IPS-18c (cell line): Measurements from ENCODE around the gene ZBTB45.

ENCODE experiments used
- H3K4me3 ChIP-seq: 2 replicates; pipeline ENCODE4 v1.7.0; 2013; ENCODE audit warnings: low read depth, mild to moderate bottlenecking, low read length, moderate library complexity; ENCODE audit not compliant: insufficient read depth
- H3K9me3 ChIP-seq: one replicate; pipeline ENCODE4 v1.6.1; 2013; ENCODE audit warnings: mild to moderate bottlenecking, low read length, moderate library complexity; ENCODE audit not compliant: control insufficient read depth, insufficient read depth

Gene ZBTB45

DNA sequence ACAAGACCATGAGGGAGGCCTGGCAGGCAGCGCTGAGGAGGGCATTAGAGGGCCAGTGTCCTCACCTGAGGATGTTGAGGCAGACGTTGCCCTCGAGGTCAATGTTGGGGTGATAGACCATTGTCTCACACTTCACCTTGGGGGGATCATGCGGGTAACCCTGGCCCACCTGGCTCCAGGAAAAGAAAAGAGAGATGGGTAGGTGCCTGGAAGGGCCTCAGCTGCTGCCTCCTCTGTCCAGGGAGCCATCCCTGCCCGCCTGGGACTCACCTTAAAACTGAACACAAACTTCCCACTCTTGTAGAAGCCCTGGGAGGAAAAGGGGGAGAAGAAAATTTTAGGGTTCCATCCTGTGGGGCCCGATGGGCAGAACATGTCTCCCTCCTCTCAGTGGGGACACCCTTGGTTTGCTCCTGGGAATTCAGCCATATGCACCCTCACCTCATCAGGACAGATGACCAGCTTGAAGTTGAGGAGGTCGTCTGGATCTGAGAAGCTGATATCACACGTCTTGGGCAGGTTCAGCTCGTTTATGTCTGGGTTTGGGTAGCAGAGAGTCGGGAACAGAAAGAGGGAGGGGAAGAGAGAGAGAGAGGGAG is 37.1 kb upstream of the ZBTB45 start:
- peak overlapping the region; percentile 88 for H3K4me3 ChIP-seq
- H3K9me3 ChIP-seq = no peaks in the 10 kb centered on the region

DNA sequence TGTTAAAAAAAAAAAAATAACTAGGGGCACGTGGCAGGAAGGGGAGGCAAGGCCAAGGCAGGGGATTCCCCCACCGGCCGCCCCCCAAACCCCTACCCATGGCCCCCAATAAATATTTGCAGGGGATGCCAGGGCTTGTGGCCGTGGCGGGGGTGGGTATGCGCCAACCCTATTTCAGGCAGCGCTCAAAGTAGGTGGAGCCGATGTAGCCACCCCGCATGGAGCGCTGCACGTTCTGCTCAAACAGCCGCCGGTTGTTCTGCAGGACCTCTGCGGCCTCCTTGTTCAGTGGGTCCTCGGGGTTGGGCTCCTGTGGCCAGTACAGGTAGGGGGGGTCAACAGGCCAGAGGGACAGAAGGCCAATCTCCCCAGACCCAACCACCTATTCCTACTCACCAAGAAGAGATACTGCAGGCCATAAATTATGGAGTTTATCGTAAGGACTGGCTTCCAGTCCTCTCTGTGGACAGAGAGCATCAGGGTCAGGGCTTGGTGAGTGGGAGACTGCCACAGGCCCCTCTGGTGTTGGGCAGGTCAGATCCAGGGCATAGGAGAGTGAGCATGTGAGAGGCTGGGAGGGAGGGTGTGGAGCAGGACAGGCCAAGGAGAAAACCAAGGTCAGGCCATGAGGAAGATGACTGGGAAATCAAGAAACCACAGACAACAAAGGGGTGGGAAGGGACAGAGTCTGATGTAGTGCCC is 36.5 kb upstream of the ZBTB45 start:
- Histone ChIP-seq H3K4me3 (no peak overlapping the region), H3K9me3 (no peaks in the 10 kb centered on the region)

DNA sequence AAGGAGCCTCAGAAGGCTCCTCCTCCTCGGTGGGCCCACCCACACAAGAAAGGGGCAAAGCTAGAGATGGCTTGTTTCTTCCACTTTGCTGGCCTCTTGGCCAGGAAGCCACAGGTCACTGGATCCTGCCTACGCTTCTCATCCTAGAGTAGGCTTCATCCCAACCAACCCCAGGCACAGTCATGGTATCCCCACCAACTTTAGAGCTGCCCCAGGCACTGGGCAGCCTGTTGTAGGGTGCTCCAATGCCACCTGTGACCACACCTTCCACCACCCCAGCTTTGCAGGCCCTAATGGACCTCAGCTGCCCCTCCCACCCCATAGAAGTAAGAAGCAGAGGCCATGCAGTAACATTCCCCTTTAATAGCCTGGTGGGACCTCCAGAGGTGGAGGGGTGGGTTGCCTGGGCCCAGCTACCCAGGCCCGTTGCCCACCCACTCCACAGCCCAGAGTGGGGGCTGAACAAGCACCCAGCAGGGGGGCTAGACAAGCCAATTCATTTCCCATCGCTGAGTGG is 35.8 kb upstream of the ZBTB45 start:
- no peaks in the 10 kb centered on the region for H3K9me3 ChIP-seq
- peak overlapping the region; percentile 80 for H3K4me3 ChIP-seq

DNA sequence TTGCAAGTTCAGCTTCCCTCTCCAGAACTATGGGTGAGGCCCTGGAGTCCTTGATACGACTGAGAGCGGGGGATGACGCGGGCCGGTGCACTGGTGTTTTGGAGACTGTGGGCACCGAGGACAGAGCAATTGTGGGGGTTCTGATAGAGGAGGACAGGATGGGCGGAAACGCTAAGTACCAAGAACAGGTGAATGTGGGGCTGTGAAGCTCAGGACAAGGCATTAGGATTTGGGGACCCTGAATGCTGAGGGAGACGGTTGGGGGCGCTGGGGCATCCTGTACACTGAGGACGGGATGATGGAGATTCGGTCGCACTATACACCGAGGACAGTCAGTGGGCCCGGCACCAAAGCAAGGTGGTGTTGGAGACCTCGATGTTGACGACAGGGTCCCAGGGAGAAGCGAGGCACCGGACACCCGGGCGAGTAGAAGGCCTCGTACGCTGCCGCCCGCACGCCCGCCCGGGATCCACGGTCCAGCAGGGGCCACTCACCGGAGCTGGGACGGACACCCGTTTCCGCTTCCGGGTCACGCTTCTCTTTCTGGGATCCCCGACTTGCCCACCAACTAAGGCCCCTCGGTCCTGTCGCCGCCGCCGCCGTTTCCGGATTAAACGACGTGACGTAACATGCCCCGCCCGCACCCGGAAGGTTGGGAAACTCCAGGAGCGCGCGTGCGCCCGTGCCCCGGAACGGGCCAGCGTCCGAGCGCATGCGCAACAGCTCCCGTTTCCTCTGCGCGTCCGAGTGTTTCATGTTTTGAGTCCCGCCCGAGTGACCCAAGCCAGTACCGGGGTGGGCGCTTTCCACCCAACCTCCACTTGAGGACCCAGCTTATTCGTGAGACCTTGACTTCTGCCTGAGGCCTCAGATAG is 35.1 kb upstream of the ZBTB45 start, which contains the start of gene CHMP2A:
TSS of gene CHMP2A (minus strand) at position 612 of the 875 bp plus-strand sequence. CDS start 893 bp downstream, outside the sequence.
- peak within 1 kb of the TSS; percentile 80 for H3K4me3 ChIP-seq
- H3K9me3 ChIP-seq = no peaks in the 10 kb centered on the region

DNA sequence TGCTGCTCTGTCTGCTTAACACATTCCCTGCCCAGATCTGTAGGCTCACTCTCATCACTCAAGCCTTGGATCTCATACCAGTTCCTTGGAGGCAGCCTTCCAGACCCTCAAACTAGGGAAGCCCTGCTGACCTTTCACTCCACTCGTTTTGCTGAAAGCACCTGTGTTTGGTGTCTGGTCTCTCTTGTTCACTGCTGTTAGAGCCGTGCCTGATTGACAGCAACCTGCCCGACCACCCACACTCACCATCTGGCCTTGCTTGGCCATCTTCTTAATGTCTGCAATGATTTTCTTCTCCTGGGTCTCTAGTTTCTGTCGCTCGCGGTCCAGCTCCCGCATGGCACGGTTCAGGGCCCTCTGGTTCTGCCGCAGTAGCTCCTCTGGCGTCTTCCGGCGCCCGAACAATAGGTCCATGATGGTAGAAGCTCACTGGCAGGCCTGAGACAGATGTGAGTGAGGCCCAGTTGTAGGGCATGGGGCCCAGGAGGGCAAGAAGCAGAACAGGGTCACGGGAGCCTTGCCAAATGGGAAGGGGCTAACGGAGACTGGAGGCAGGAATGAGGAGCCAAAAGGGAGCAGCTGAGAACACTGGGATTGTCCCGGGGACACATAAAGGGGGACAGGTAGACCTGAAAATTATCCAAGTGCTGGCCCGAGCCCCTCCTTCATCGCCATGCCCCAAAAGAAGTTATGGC is 34.3 kb upstream of the ZBTB45 start:
- H3K9me3 ChIP-seq = no peaks in the 10 kb centered on the region
- peak overlapping the region; percentile 80 for H3K4me3 ChIP-seq

DNA sequence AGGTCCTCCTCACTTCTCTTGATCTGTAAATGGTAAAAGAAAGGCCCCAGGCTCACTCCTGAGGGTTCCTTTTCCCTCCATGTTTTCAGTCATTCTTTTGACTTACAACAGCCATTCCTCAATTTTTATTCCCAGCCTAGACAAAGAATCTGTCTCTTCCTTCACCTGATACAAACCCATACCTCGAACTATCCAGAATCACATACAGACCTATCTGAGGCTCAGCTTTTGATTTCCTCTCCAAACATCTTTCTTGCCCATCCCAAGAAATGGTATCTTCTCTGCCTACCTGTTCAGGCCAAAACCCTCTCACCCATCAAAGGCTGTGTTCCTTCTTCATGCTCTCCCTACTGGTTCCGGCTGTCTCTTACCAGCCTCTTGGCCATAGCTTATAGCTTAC is 33.0 kb upstream of the ZBTB45 start:
- Histone ChIP-seq H3K9me3 (no peaks in the 10 kb centered on the region), H3K4me3 (no peak overlapping the region)

DNA sequence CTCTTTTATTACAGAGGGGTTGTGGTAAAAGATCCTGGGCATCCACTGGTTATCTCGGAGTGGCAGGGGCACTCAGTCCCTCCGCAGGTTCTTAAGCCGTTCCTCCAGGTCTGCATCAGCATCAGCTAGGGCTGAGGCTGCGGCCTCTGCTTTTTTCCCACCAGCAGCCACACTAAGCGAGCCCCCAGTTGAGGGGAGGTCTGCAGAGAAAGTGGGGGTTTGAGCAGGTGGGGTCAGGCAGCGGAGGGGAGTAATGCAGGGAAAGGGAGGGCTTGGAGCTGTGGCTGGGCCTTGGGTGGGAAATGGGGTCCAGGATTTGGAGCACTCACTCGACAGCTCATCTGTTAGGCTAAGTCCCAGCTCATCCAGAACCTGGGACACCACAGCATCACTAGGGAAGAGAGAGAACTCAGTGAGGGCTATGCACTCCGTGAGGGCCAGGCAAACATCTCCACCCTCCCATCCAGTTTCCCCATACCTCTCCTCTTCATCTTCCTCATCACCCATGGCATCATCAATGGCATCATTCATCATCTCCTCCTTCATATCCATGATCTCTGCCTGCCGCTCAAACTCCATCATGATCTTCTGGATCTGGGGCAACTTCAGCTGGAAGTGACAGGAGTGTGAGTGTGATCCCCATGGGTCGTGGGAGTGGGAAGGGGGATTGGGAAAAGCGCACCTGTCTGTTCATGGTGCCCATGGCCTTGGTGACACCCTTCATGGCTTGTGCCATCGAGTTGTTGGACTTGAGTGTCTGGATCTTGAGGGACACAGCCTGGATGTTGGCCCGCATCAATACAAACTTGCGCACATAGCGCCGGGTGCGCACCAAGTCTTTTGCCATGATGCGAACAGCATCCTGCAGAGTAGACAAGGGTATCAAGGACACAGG is 32.2 kb upstream of the ZBTB45 start:
- Histone ChIP-seq H3K4me3 (no peak overlapping the region), H3K9me3 (no peaks in the 10 kb centered on the region)

DNA sequence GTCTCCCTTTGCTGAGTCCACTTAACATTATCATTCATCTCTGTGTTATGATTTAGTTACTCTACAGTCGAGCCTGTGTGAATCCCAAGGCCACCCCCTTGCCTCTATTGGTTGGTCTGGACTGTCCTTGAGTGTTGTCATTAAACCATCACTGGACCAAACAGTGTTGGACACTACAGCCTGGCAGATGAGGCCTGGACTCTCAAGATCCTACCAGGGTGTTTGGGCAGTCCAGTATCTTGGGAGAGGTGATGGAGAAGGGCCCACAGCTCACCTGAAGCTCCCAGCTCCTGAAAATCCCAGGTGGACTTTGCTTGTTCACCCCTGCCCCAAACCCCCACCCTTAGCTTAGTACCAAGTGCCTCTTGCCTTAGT is 31.5 kb upstream of the ZBTB45 start:
- Histone ChIP-seq H3K9me3 (no peaks in the 10 kb centered on the region), H3K4me3 (no peak overlapping the region)

DNA sequence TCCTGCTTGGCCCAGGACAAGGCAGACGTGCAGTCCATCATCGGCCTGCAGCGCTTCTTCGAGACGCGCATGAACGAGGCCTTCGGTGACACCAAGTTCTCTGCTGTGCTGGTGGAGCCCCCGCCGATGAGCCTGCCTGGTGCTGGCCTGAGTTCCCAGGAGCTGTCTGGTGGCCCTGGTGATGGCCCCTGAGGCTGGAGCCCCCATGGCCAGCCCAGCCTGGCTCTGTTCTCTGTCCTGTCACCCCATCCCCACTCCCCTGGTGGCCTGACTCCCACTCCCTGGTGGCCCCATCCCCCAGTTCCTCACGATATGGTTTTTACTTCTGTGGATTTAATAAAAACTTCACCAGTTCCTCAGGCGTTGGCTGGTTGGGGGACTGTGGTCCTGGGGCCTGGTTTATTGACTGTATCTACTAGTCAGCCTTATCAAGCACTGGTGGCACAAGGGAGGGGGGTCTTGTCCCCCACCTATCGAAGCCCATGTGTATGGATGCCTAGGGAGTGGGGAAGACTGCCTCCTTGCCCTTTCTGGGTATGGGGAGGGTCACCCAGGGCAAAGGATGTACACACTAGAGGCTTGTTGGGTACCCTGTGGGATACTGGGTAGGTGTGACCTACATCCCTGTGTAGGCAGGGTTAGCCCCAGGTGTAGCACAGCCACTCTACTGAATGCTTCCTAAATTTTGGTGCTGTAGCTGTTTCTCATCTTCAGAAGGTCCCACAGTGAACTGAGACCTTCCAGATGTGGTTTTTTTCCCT is 30.9 kb upstream of the ZBTB45 start:
- H3K4me3 ChIP-seq = no peak overlapping the region
- H3K9me3 ChIP-seq = no peaks in the 10 kb centered on the region

DNA sequence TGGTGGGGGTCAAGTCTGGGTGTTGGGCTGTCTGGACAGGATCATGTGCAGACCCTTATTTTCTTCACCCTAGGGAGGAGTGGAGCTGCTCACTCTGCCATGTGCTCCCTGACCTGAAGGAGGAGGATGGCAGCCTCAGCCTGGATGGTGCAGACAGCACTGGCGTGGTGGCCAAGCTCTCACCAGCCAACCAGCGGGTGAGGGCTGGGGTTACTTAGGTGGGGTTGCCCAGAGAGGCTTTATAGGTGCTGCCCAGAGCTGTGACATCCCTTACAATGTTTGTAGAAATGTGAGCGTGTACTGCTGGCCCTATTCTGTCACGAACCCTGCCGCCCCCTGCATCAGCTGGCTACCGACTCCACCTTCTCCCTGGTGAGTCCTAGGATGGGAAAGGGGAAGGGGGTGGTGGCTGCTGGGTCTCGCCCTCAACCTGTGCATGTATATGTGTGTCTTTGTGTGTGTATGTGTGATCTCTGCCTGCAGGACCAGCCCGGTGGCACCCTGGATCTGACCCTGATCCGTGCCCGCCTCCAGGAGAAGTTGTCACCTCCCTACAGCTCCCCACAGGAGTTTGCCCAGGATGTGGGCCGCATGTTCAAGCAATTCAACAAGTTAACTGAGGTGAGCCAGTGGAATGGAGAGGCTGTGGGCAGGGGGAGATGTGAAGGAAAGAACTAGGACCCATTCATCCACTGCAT is 30.2 kb upstream of the ZBTB45 start:
- no peaks in the 10 kb centered on the region for H3K9me3 ChIP-seq
- no peak overlapping the region for H3K4me3 ChIP-seq

DNA sequence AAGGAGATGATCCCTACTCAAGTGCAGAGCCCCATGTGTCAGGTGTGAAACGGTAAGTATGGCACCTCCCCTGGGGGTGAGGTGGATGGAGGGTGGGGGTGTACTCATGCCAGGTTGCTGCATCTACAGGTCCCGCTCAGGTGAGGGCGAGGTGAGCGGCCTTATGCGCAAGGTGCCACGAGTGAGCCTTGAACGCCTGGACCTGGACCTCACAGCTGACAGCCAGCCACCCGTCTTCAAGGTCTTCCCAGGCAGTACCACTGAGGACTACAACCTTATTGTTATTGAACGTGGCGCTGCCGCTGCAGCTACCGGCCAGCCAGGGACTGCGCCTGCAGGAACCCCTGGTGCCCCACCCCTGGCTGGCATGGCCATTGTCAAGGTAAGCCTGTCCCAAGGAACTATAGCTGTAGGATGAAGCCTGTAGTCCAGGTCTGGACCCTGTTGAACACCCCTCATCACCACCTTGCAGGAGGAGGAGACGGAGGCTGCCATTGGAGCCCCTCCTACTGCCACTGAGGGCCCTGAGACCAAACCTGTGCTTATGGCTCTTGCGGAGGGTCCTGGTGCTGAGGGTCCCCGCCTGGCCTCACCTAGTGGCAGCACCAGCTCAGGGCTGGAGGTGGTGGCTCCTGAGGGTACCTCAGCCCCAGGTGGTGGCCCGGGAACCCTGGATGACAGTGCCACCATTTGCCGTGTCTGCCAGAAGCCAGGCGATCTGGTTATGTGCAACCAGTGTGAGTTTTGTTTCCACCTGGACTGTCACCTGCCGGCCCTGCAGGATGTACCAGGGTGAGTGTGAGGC is 29.5 kb upstream of the ZBTB45 start:
- Histone ChIP-seq H3K9me3 (no peaks in the 10 kb centered on the region), H3K4me3 (no peak overlapping the region)

DNA sequence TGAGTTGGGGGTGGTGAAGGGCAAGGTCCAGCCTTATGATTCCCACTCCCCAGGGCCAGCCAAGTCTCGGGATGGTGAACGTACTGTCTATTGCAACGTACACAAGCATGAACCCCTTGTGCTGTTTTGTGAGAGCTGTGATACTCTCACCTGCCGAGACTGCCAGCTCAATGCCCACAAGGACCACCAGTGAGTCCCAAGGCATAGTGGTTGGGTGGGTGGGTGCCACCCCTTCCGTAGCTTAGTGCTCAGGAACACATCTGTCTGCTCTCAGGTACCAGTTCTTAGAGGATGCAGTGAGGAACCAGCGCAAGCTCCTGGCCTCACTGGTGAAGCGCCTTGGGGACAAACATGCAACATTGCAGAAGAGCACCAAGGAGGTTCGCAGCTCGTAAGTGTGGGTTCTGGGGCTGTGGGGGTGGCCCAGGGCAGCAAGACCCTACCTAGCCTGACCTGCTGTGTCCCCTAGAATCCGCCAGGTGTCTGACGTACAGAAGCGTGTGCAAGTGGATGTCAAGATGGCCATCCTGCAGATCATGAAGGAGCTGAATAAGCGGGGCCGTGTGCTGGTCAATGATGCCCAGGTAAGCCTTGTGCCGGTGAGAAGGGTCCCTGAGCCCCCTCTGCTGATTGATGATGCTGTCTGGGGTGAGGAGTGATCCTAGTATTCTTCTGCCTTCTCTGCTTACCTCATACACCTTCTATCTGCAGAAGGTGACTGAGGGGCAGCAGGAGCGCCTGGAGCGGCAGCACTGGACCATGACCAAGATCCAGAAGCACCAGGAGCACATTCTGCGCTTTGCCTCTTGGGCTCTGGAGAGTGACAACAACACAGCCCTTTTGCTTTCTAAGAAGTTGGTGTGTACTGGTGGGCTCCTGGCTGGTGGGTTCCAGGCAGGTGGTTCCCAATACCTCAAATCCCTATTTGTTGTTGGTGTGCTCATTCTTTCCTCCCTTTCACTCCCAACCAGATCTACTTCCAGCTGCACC is 28.0 kb upstream of the ZBTB45 start:
- Histone ChIP-seq H3K4me3 (no peak overlapping the region), H3K9me3 (no peaks in the 10 kb centered on the region)

DNA sequence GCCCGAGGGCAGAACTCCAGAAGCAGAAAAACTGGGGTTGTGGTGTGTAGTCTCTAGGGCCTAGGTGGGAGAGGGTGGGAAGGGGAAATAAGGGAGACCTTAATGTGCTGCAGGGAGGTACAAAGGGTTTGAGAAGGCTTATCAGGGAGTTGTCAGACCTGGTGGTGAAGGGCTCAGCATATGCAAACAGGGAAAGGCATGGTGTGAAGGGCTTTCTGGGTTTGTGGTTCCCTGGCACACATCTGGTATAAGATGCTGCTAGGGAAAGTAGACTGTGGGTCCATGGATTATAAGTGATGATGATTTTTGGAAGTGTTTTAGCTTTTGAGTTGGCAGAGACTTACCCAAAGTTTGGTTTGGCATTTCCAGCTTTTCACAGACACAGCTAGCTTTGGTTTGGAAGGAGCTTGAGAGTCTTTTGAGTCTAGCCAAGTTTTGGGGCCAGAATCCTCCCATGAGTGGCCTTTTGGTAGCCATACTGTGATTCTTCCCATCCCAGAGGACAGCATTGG is 26.5 kb upstream of the ZBTB45 start:
- peak overlapping the region; percentile 70 for H3K4me3 ChIP-seq
- no peaks in the 10 kb centered on the region for H3K9me3 ChIP-seq
